Keratinocyte (primary cell): Measurements from ENCODE around the gene BANF2.

ENCODE experiments used
- CTCF ChIP-seq, 3 experiments: IDR thresholded peaks in 1 of 3; conservative IDR thresholded peaks in 1 of 3; optimal IDR thresholded peaks in 1 of 3; 2 replicates in 2 of 3; 3 replicates in 1 of 3; pipeline versions ENCODE3 to v1.5.1; 2011; ENCODE audit warnings: low read length in 3 of 3, mild to moderate bottlenecking in 3 of 3, moderate library complexity in 2 of 3, control low read depth in 1 of 3, inconsistent platforms in 1 of 3; ENCODE audit not compliant: insufficient read depth in 2 of 3; ENCODE audit errors: extremely low read depth in 1 of 3
- EZH2 ChIP-seq: IDR thresholded peaks from one replicate; pipeline ENCODE4 v1.6.1; 2012; ENCODE audit warnings: inconsistent platforms, mild to moderate bottlenecking, low read length, moderate library complexity

- TF ChIP-seq EZH2: no peak
- no peak for TF ChIP-seq CTCF (optimal IDR thresholded peaks at IDR 0.05 in 1 of 3, IDR thresholded peaks at IDR 0.05 in 1 of 3, conservative IDR thresholded peaks at IDR 0.05 in 1 of 3; ENCODE audit: extremely low read depth in 1 of 3, insufficient read depth in 2 of 3, low read length in 3 of 3)
Measured at GRCh38 chr20:17698384-17698783, 1.4 kb upstream of the BANF2 start.
